Measurements from ENCODE around the gene USP10. TPM values are rescaled to one million over a fixed set of nuclear protein-coding genes. Genes with fewer than 3 reads are reported as not detected.

Gene USP10
- total RNA-seq, 1 donor from 2014 or later: 62.7 TPM

DNA sequence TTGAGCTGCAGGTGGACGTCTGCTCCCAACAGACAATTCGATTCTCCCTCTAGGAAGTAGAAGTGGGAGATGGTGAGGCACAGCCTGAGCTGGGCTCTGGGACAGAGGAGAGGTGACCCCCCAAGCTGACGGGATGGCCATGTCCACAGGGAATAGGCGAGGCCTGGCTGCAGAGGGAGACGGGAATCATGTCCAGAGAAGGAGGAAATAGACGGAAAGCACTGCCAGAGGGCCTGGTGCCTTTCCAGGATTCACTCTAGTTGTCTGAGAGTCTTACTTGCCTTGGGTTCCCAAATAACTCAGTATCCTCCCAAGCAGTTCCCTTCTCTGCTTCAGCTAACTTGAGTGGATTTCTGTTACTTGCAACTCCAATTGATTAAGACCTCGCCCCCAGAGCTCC, 115.7 kb downstream of the USP10 start:
- H3K9me3 ChIP-seq: no peaks in the 10 kb centered on the region
- no peak overlapping the region for H3K4me3 ChIP-seq
- intact Hi-C loops (cut with DNase I): no loop called here
- no peaks in the 10 kb centered on the region for H3K27me3 ChIP-seq (ENCODE audit: low read depth)
- peaks cover 8% of the 10 kb centered on the region for H3K4me1 ChIP-seq
- no peak for ATAC-seq
- no peak for DNase-seq
- H3K36me3 ChIP-seq: no peaks in the 10 kb centered on the region
- no peak for TF ChIP-seq CTCF (IDR thresholded peaks at IDR 0.05)
- no peak overlapping the region for H3K27ac ChIP-seq

- no peak overlapping the region for H3K27ac ChIP-seq
- peaks cover 10% of the 10 kb centered on the region for H3K4me1 ChIP-seq
- H3K36me3 ChIP-seq: no peaks in the 10 kb centered on the region
- peaks cover under 1% of the 10 kb centered on the region for H3K27me3 ChIP-seq (ENCODE audit: low read depth)
- DNase-seq: no peak
- no peaks in the 10 kb centered on the region for H3K9me3 ChIP-seq
- no peak for ATAC-seq
- intact Hi-C loops (cut with DNase I): no loop called here
- H3K4me3 ChIP-seq: no peak overlapping the region
- TF ChIP-seq CTCF (IDR thresholded peaks at IDR 0.05): no peak
Measured at GRCh38 chr16:84816023-84816422, 116.2 kb downstream of the USP10 start.

GRCh38 chr16:84816485-84816884, 116.7 kb downstream of the USP10 start:
- no peak for ATAC-seq
- peaks cover 10% of the 10 kb centered on the region for H3K4me1 ChIP-seq
- no peak overlapping the region for H3K4me3 ChIP-seq
- peaks cover 5% of the 10 kb centered on the region for H3K27me3 ChIP-seq (ENCODE audit: low read depth)
- no peak overlapping the region for H3K27ac ChIP-seq
- no peak for TF ChIP-seq CTCF (IDR thresholded peaks at IDR 0.05)
- no peaks in the 10 kb centered on the region for H3K9me3 ChIP-seq
- DNase-seq: no peak
- no peaks in the 10 kb centered on the region for H3K36me3 ChIP-seq
- intact Hi-C loops (cut with DNase I): no loop called here

DNA sequence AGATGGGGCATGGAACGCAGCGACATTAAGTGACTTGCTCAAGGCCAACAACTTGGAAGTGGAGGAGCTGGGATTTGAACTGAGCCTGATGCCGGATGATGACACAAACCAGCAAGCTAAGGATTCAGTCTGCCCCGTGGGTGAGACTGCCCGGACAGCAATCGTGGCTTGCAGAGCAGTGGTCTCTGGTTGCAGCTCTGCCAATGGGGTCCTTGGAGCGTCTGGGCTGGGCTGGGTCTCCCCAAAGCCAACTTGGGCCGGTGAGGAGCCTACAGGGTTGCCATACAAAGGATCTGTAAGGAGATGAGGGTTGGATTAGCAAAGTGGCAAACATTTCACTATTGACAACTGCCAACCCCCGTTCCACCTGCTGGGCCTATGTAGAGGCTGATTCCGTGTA, 117.4 kb downstream of the USP10 start:
- ATAC-seq (no peak), DNase-seq (no peak)
- no peak for TF ChIP-seq CTCF (IDR thresholded peaks at IDR 0.05)
- H3K27ac ChIP-seq: no peak overlapping the region
- H3K36me3 ChIP-seq: no peaks in the 10 kb centered on the region
- H3K4me3 ChIP-seq: no peak overlapping the region
- no peaks in the 10 kb centered on the region for H3K9me3 ChIP-seq
- intact Hi-C loops (cut with DNase I): no loop called here
- H3K4me1 ChIP-seq: peaks cover 10% of the 10 kb centered on the region
- H3K27me3 ChIP-seq (ENCODE audit: low read depth): peaks cover 9% of the 10 kb centered on the region

- ATAC-seq: no peak
Measured at GRCh38 chr16:84817613-84818012, 117.8 kb downstream of the USP10 start.

More at GRCh38 chr16:84817613-84818012, 117.8 kb downstream of the USP10 start:
- Histone ChIP-seq H3K9me3 (no peaks in the 10 kb centered on the region), H3K27ac (no peak overlapping the region), H3K4me1 (peaks cover 10% of the 10 kb centered on the region), H3K4me3 (no peak overlapping the region), H3K27me3 (ENCODE audit: low read depth) (peaks cover 9% of the 10 kb centered on the region), H3K36me3 (no peaks in the 10 kb centered on the region)
- no peak for TF ChIP-seq CTCF (IDR thresholded peaks at IDR 0.05)
- no peak for DNase-seq
- intact Hi-C loops (cut with DNase I): no loop called here
